ENCODE measurements around the gene HAPLN2.

DNA sequence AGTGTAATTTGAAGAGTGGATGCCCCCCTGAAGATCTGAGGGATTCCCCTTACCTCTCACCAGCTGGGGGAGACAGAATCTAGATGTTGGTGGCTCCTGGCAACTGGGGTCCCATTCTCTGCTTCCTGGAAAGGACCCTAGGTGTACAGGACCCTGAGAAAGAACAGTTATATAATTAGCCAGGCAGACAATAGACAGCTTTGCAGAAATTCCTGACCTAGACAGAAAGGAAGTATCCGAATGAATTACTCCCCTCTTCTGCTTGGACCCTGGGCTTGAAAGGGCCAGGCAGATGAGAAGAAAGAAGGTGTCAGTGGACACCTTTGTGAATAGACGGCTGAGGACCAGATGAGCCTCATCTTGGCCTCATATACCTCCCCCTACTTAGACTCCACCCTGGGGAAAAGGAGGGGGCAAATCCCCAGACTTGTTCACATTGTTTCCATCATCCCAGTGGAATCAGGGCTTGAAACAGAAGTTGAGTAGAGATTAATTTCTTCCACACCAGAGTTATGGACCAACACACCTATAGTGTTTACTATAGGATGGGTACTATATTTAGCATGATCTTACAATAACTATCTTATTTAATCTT, 45.1 kb upstream of the HAPLN2 start:
- TF ChIP-seq, protein P1, sequence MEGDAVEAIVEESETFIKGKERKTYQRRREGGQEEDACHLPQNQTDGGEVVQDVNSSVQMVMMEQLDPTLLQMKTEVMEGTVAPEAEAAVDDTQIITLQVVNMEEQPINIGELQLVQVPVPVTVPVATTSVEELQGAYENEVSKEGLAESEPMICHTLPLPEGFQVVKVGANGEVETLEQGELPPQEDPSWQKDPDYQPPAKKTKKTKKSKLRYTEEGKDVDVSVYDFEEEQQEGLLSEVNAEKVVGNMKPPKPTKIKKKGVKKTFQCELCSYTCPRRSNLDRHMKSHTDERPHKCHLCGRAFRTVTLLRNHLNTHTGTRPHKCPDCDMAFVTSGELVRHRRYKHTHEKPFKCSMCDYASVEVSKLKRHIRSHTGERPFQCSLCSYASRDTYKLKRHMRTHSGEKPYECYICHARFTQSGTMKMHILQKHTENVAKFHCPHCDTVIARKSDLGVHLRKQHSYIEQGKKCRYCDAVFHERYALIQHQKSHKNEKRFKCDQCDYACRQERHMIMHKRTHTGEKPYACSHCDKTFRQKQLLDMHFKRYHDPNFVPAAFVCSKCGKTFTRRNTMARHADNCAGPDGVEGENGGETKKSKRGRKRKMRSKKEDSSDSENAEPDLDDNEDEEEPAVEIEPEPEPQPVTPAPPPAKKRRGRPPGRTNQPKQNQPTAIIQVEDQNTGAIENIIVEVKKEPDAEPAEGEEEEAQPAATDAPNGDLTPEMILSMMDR (tag by site-specific recombination; IDR thresholded peaks at IDR 0.05): no peak
- TF ChIP-seq ZNF677 (tag by site-specific recombination; IDR thresholded peaks at IDR 0.05): no peak
- no peak for TF ChIP-seq REPIN1 (tag by site-specific recombination; IDR thresholded peaks at IDR 0.05; ENCODE audit: low read depth)
- TF ChIP-seq ZNF777 (tag by site-specific recombination; IDR thresholded peaks at IDR 0.05; ENCODE audit: borderline replicate concordance): no peak
- TF ChIP-seq, protein P2, sequence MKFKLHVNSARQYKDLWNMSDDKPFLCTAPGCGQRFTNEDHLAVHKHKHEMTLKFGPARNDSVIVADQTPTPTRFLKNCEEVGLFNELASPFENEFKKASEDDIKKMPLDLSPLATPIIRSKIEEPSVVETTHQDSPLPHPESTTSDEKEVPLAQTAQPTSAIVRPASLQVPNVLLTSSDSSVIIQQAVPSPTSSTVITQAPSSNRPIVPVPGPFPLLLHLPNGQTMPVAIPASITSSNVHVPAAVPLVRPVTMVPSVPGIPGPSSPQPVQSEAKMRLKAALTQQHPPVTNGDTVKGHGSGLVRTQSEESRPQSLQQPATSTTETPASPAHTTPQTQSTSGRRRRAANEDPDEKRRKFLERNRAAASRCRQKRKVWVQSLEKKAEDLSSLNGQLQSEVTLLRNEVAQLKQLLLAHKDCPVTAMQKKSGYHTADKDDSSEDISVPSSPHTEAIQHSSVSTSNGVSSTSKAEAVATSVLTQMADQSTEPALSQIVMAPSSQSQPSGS (tag by site-specific recombination; IDR thresholded peaks at IDR 0.05; ENCODE audit: low read depth): no peak
- no peak for TF ChIP-seq ZNF549 (tag by site-specific recombination; IDR thresholded peaks at IDR 0.05)
- TF ChIP-seq ZNF121 (tag by site-specific recombination; IDR thresholded peaks at IDR 0.05): no peak
